ENCODE measurements around the gene MAP3K10. TPM values are rescaled to one million over a fixed set of nuclear protein-coding genes. Genes with fewer than 3 reads are reported as not detected.
"Not testable (repeated sequence)": the region's sequence is repeated elsewhere in the genome, so short reads cannot be mapped to it uniquely, and the experiment has no call there.

The MAP3K10 gene
- 10 to 100 TPM; 10.1 to 22.7 (median 14.3) TPM for polyA plus RNA-seq (ENCODE audit: insufficient read length in 4 of 4)

DNA sequence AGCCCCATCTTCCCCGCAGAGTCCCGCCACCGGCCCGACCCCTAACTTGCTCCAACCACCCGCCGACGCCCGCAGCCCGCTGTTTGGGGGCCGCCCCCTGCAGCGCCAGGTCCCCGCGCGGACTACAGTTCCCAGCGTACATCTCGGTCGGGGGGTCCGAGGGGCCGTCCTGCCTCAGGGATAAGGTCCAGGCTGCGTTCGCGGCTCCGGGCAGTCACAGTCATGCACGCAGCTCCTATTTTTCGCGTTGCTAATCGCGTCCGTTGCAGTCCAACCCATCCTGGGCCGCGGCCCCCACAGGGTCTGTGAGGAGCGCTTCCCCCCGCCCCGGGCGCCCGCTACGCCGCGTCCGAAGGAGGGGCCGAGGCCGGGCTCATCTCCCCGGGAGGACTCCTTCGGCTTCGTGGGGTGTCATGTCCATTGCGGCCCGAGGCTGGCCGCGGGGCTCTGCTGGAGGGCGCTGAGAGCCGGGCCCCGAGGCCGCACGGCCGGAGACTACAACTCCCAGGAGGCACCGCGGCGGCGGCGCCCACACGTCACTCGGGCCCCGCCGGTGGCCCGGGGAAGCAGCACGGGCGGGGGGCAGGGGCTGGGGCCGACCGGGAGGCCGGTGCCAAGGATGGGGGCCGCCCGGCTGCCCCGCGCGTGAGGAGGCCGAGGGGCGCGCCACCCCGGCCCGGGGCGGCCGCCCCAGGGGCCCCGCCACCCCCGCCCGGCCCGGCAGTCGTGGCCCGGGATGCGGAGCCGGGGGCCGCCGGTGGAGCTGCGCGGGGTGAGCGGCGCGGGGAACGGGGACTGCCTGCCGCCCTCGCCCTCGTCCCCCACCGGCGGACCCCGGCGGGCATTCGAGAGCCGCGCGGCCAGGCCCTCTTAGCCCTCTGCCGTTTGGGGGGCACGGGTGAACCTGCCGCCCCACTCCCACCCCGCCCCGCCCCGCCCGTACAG is at the start of gene MAP3K10:
Gene MAP3K10 (plus strand): TSS at position 536 of the 945 bp plus-strand sequence. CDS start 606 bp downstream, outside the sequence.
- peak in 3 of 4 donors; percentile 21 to 38 (median 30) for DNase-seq (ENCODE audit: low read depth in 4 of 4, low spot score in 3 of 4)

DNA sequence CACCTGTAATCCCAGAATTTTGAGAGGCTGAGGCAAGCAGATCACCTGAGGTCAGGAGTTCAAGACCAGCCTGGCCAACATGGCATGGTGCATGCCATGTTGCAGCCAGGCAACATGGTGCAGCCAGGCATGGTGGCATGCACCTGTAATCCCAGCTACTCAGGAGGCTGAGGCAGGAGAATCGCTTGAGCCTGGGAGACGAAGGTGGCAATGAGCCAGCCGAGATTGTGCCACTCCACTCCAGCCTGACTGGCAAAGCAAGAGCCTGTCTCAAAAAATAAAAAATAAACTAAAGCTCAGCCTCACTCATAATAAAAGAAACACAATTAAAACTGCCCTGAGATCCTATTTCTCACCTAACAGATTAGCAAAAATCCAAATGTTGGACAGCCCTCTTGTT is 49.7 kb upstream of the MAP3K10 start:
- DNase-seq (ENCODE audit: low read depth in 4 of 4, low spot score in 3 of 4), result no peak

DNA sequence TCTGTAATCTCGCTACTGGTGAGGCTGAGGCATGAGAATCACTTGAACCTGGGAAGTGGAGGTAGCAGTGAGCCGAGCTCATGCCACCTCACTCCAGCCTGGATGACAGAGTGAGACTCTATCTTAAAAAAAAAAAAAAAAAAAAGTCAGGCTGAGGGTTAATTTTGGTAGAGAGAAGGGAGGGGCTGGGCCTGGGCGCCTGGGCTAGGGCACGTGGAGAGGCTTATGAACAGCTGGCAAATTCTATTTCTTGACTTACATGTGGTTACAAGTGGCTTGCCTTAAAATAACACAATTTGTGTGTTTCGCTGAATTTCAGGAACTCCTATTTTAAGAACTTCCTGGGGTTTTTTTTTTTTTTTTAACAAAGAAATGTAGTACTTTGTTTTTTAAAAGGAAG is 47.6 kb upstream of the MAP3K10 start:
- DNase-seq (ENCODE audit: low read depth in 4 of 4, low spot score in 3 of 4), result no peak

DNA sequence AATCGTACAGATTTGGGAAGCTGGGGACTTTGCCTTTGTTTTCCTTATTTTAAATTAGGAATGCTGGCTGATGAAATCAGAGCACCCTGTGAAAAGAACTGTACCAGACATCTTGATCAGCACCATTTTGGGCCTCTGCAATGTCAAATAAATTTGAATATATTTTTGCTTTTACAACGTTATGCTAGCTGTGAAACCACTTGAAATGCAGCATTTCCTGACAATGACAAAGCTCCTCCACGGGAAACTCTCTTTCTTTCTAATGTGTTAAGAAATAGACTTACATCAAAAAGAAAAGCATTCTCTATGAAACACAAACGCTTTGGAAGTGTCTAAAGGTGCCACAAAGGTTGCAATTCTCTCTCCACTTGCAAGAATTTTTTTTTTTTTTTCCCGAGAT is 47.1 kb upstream of the MAP3K10 start:
- DNase-seq (ENCODE audit: low read depth in 4 of 4, low spot score in 3 of 4), result no peak

DNA sequence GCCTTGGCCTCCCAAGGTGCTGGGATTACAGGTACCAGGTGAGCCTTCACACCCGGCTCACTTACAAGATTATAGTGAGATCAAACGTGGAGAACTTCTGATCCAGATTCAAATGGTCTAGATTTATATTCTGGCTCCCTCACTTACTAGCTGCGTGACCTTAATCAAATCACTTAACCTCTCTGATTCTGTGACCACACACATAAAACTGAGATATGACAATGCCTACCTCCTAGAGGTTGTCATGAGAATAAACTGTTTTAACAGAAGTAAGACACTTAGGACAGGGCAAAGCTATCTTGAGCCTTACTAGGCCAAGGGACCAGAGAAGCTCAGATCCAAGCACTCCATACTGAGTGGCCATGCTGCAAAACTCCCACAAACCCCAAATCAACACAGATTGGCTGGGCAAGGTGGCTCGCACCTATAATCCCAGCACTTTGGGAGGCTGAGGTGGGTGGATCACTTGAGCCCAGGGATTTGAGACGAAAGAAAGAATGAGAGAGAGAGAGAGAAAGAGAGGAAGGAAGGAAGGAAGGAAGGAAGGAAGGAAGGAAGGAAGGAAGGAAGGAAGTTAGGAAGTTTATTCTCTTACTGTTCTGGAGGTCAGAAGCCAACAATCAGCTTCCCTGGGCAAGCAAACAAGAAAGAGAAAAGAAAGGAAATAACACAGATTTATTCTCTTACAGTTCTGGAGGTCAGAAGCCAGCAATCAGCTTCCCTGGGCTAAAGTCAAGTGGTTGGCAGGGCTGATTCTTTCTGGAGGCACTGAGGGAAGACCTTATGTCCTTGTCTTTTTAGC is 46.1 kb upstream of the MAP3K10 start:
- DNase-seq (ENCODE audit: low read depth in 4 of 4, low spot score in 3 of 4), result no peak

- DNase-seq (ENCODE audit: low read depth in 4 of 4, low spot score in 3 of 4), result not testable (repeated sequence)
Observed at GRCh38 chr19:40145749-40146029, 45.5 kb upstream of the MAP3K10 start.

GRCh38 chr19:40147338-40147692 is 43.9 kb upstream of the MAP3K10 start:
- DNase-seq (ENCODE audit: low read depth in 4 of 4, low spot score in 3 of 4), result no peak

- no peak for DNase-seq (ENCODE audit: low read depth in 4 of 4, low spot score in 3 of 4)
Observed at GRCh38 chr19:40147693-40148347, 43.4 kb upstream of the MAP3K10 start.

GRCh38 chr19:40149501-40149900 is 41.7 kb upstream of the MAP3K10 start:
- DNase-seq (ENCODE audit: low read depth in 4 of 4, low spot score in 3 of 4), result no peak

DNA sequence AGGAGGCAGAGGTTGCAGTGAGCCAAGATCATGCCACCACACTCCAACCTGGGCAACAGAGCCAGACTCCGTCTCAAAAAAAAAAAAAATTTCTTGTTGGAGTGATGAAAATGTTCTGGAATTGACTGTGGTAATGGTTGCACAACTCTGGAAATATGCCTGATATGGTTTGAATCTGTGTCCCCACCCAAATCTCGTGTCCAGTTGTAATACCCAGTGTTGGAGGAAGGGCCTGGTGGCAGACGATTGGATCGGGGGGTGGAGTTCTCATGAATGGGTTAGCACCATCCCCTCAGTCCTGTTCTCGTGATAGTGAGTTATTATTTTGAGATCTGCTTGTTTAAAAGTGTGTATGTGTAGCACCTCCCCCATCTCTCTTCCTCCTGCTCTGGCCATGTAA is 41.1 kb upstream of the MAP3K10 start:
- DNase-seq (ENCODE audit: low read depth in 4 of 4, low spot score in 3 of 4), result no peak

DNA sequence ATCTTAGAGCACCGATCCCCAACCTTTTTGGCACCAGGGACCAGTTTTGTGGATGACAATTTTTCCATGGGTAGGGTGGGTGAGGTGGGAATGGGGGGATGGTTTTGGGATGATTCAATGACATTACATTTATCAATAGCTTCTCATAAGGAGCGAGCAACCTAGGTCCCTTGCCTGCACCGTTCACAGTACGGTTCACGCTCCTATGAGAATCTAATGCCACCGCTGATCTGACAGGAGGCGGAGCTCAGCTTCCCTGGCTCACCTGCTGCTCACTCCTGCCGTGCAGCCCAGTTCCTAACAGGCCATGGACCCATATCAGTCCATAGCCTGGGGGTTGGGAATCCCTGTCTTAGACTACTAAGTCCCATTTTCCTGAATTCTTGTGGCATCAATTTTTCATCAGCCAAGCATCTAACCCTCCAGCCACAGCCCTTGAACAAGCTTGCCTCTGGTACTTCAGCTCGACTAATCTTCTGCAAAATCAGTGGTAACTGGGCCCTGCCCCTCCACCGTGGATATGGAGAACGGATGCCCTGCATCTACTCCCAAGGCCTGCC is 37.0 kb upstream of the MAP3K10 start:
- no peak for DNase-seq (ENCODE audit: low read depth in 4 of 4, low spot score in 3 of 4)

GRCh38 chr19:40155749-40156265 is 35.4 kb upstream of the MAP3K10 start:
- no peak for DNase-seq (ENCODE audit: low read depth in 4 of 4, low spot score in 3 of 4)

DNA sequence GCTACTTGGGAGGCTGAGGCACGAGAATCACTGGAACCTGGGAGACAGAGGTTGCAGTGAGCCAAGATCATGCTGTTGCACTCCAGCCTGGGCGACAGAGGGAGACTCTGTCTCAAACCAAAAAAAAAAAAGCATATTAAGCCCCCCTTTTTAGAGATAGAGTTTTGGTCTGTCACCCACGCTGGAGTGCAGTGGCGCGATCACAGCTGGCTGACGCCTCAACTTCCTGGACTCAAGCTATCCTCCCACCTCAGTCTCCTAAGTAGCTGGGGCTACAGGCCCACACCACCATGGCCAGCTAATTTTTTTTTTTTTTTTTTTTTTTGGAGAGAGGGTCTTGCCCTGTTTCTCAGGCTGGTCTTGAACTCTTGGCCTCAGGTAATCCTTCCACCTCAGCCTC is 34.2 kb upstream of the MAP3K10 start:
- no peak for DNase-seq (ENCODE audit: low read depth in 4 of 4, low spot score in 3 of 4)

- DNase-seq (ENCODE audit: low read depth in 4 of 4, low spot score in 3 of 4), result no peak
Observed at GRCh38 chr19:40159744-40160143, 31.5 kb upstream of the MAP3K10 start.

DNA sequence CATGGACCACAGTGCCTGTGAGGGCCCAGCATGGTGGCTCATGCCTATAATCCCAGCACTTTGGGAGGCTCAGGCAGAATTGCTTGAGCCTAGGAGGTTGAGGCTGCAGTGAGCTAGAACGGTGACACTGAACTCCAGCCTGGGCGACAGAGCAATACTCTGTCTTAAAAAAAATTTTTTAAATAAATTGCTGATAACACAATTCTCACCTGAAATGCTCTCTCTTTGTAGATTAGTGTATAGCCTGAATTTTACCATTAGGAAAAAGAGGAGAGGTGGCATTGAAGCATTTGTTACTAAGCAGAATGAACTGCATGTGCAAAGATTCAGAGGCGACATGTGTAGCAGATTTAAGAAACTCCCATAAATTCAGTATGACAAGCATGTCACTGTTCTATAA is 29.1 kb upstream of the MAP3K10 start:
- DNase-seq (ENCODE audit: low read depth in 4 of 4, low spot score in 3 of 4), result no peak

GRCh38 chr19:40163541-40164129 is 27.6 kb upstream of the MAP3K10 start:
- DNase-seq (ENCODE audit: low read depth in 4 of 4, low spot score in 3 of 4), result no peak

DNA sequence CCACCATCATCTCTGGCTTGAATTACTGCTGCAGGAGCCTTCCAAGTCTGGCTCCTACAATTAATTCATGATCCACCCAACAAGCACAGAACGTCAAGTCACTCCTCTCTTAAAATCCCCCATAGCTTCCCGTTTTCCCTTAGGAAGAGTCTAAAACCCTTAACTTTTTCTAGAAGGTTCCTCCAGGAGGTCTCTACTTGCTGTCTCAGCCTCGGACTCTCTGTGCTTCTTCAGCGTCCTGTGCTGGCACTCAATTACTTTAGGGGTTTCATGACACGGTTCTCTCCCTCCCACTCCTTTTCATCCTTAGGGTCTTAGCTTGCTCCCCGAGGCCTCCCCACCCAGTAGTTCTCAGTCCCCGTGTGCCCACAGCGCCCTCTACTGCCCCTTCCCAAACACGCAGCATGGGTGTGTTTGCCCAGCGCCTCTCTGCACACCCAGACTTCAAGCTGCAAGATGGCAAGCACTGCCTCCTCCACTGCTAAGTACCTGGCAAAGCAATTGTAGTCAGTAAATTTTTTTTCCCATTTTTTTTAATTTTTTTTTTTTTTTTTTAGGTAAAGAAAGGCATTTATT is 25.8 kb upstream of the MAP3K10 start:
- DNase-seq (ENCODE audit: low read depth in 4 of 4, low spot score in 3 of 4), result peak in 3 of 4 donors; percentile 5 to 29 (median 6)

DNA sequence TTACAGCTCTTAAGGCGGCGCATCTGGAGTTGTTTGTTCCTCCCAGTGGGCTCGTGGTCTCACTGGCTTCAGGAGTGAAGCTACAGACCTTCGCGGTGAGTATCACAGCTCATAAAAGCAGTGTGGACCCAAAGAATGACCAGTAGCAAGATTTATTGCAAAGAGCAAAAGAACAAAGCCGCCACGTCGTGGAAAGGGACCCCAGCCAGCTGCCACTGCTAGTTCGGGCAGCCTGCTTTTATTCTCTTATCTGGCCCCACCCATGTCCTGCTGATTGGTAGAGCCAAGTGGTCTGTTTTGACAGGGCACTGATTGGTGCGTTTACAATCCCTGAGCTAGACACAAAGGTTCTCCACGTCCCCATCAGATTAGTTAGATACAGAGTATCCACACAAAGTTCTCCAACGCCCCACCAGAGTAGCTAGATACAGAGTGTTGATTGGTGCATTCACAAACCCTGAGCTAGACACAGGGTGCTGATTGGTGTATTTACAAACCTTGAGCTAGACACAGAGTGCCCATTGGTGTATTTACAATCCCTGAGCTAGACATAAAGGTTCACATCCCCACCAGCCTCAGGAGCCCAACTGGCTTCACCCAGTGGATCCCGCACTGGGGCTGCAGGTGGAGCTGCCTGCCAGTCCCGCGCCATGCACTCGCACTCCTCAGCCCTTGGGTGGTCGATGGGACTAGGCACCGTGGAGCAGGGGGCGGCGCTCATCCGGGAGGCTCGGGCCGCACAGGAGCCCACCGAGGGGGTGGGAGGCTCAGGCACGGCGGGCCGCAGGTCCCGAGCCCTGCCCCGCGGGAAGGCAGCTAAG is 21.5 kb upstream of the MAP3K10 start:
- not testable (repeated sequence) for DNase-seq (ENCODE audit: low read depth in 4 of 4, low spot score in 3 of 4)

Data from left renal pelvis (tissue), 4 donors.